CD14-positive monocyte (primary cell): ENCODE data around the gene TACC2. TPM values are rescaled to one million over a fixed set of nuclear protein-coding genes. Genes with fewer than 3 reads are reported as not detected.

ENCODE experiments used
- DNase-seq, 3 donors: peaks; one replicate each; pipeline ENCODE4 v3.0.0-alpha.2; 2011 to 2022
- H2AFZ ChIP-seq: 2 replicates; pipeline ENCODE4 v1.6.0; 2012; ENCODE audit warnings: mild to moderate bottlenecking, low read depth, low read length, inconsistent platforms; ENCODE audit not compliant: insufficient read depth, poor library complexity, severe bottlenecking
- H3K27ac ChIP-seq, 2 donors: 1 replicate in 1 of 2; 2 replicates in 1 of 2; pipeline ENCODE4 v1.5.1; 2012 to 2013; ENCODE audit warnings: low read length in 2 of 2, control low read depth in 1 of 2, inconsistent platforms in 1 of 2, low read depth in 1 of 2, mild to moderate bottlenecking in 1 of 2
- H3K27me3 ChIP-seq, 2 donors: one replicate each; pipeline versions ENCODE4 v1.6.0 to v1.6.1; 2011 to 2013; ENCODE audit warnings: low read length in 2 of 2; ENCODE audit not compliant: control insufficient read depth in 2 of 2, insufficient read depth in 2 of 2
- H3K36me3 ChIP-seq, 2 donors: replicated peaks in 1 of 2; 1 replicate in 1 of 2; 2 replicates in 1 of 2; pipeline versions ENCODE4 v1.5.1 to v1.6.1; 2012 to 2013; ENCODE audit warnings: low read length in 2 of 2, control low read depth in 1 of 2, inconsistent platforms in 1 of 2, mild to moderate bottlenecking in 1 of 2; ENCODE audit not compliant: insufficient read depth in 2 of 2, control insufficient read depth in 1 of 2
- H3K4me1 ChIP-seq, 2 donors: 1 replicate in 1 of 2; 2 replicates in 1 of 2; pipeline versions ENCODE4 v1.5.1 to v1.6.1; 2012 to 2013; ENCODE audit warnings: low read length in 2 of 2, control low read depth in 1 of 2, inconsistent platforms in 1 of 2, mild to moderate bottlenecking in 1 of 2, moderate library complexity in 1 of 2; ENCODE audit not compliant: insufficient read depth in 2 of 2, control insufficient read depth in 1 of 2
- H3K4me2 ChIP-seq: replicated peaks from 2 replicates; pipeline ENCODE3; 2012; ENCODE audit warnings: low read length, moderate library complexity, mild to moderate bottlenecking; ENCODE audit not compliant: poor library complexity, severe bottlenecking; ENCODE audit errors: extremely low read depth
- H3K4me3 ChIP-seq, 3 experiments: fragments of 200-600 bp in 1 of 3; sonication (generic) in 1 of 3; replicated peaks in 1 of 3; 1 replicate in 2 of 3; 2 replicates in 1 of 3; pipeline ENCODE4 v1.5.1; 2011 to 2013; ENCODE audit warnings: low read length in 3 of 3, mild to moderate bottlenecking in 3 of 3, control low read depth in 2 of 3, low read depth in 2 of 3, inconsistent platforms in 1 of 3, moderate library complexity in 1 of 3
- H3K79me2 ChIP-seq: 2 replicates; pipeline ENCODE4 v1.6.0; 2012; ENCODE audit warnings: mild to moderate bottlenecking, control low read depth, inconsistent platforms, low read length, moderate library complexity; ENCODE audit not compliant: insufficient read depth
- H3K9ac ChIP-seq: 2 replicates; pipeline ENCODE4 v1.6.0; 2017; ENCODE audit warnings: low read length, mild to moderate bottlenecking; ENCODE audit not compliant: insufficient read depth, poor library complexity, severe bottlenecking
- H3K9me3 ChIP-seq, 2 donors: replicated peaks in 1 of 2; 1 replicate in 1 of 2; 2 replicates in 1 of 2; pipeline versions ENCODE4 v1.5.1 to v1.6.1; 2012 to 2013; ENCODE audit warnings: low read length in 2 of 2, control low read depth in 1 of 2; ENCODE audit not compliant: control insufficient read depth in 1 of 2, insufficient read depth in 1 of 2
- H4K20me1 ChIP-seq: 2 replicates; pipeline ENCODE4 v1.6.0; 2012; ENCODE audit warnings: mild to moderate bottlenecking, low read length, control low read depth, moderate library complexity; ENCODE audit not compliant: insufficient read depth
- H3K27ac Mint-ChIP-seq, 7 donors: one replicate each; pipeline ENCODE4 v1.8.0; 2020; ENCODE audit warnings: mild to moderate bottlenecking in 7 of 7, mixed read lengths in 7 of 7, moderate library complexity in 6 of 7, inconsistent platforms in 2 of 7
- H3K27me3 Mint-ChIP-seq, 3 donors: one replicate each; pipeline ENCODE4 v1.8.0; 2021 to 2022; ENCODE audit warnings: low read depth in 3 of 3, mild to moderate bottlenecking in 3 of 3, mixed read lengths in 3 of 3, moderate library complexity in 3 of 3, inconsistent platforms in 1 of 3
- H3K36me3 Mint-ChIP-seq, 2 donors: one replicate each; pipeline ENCODE4 v1.8.0; 2020; ENCODE audit warnings: mixed read lengths in 2 of 2, inconsistent platforms in 1 of 2, mild to moderate bottlenecking in 1 of 2
- H3K4me1 Mint-ChIP-seq: one replicate; pipeline ENCODE4 v1.8.0; 2020; ENCODE audit warnings: mild to moderate bottlenecking, mixed read lengths
- H3K4me3 Mint-ChIP-seq, 2 donors: one replicate each; pipeline ENCODE4 v1.8.0; 2020; ENCODE audit warnings: mild to moderate bottlenecking in 2 of 2, mixed read lengths in 2 of 2, moderate library complexity in 1 of 2
- H3K9me3 Mint-ChIP-seq, 7 donors: one replicate each; pipeline ENCODE4 v1.8.0; 2020 to 2022; ENCODE audit warnings: mixed read lengths in 7 of 7, mild to moderate bottlenecking in 6 of 7, moderate library complexity in 6 of 7, inconsistent platforms in 2 of 7
- CTCF ChIP-seq: fragments of 200-600 bp; IDR thresholded peaks from one replicate; pipeline ENCODE4 v1.8.0; 2022; ENCODE audit warnings: antibody characterized with exemption, mild to moderate bottlenecking
- WGBS: methylation state at CpG from one replicate; pipeline ENCODE4 v1.1.5; 2013; ENCODE audit warnings: missing lambda C conversion rate; ENCODE audit not compliant: insufficient coverage; 5-methylcytosine and 5-hydroxymethylcytosine counted together
- intact Hi-C, 2 donors: fragments of 100-400 bp; cut with micrococcal nuclease; formaldehyde crosslinking; loops; one replicate each; pipeline versions ENCODE4 v1.15.0 to v1.15.1; 2023
- polyA plus RNA-seq, 3 donors: library from polyadenylated mRNA; depleted of rRNA in 1 of 3; unstranded in 2 of 3; stranded (reverse) in 1 of 3; fragments of 300-500 nt in 2 of 3; fragments of >200 nt in 1 of 3; fragmentation: Illumina TruSeq in 2 of 3; gene quantifications; 1 replicate in 2 of 3; 2 replicates in 1 of 3; pipeline ENCODE4 v1.2.3, GENCODE V29; 2012 to 2021

The TACC2 gene
- polyA plus RNA-seq, 3 donors: 0.03 TPM; not detected in 2

DNA sequence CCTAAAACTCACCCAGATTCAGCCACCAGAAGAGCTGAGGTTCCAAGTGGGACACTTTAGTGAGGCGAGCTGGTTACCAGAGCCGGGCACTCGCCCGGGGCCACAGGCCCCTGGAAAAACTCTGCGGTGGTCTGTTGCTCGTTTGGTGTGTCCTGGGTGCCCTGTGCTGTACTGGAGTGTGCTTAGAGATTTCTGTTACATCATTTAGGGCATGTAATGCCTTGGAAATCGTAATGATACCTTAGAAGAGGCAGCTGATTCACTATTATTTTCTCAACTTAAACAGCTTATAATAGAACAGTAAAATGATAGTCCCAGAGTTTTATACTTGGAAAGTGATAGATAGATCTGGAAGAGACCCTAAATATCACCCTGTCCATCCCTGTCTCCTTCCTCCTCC, 233.7 kb downstream of the TACC2 start:
- H3K4me2 ChIP-seq: no peak overlapping the region
- 100% methylated on average over 4 of the region's 7 CpGs for WGBS
- H3K4me3 ChIP-seq: no peak overlapping the region
- no peaks in the 10 kb centered on the region for H3K36me3 ChIP-seq
- no peaks in the 10 kb centered on the region for H3K9me3 ChIP-seq
- H3K27me3 ChIP-seq: no peaks in the 10 kb centered on the region
- no peaks in the 10 kb centered on the region for H4K20me1 ChIP-seq
- intact Hi-C loops: no loop called here
- H3K9me3 Mint-ChIP-seq: peaks cover 0 to 3% (median 0%) of the 10 kb centered on the region in 7 donors
- H3K4me1 ChIP-seq: no peaks in the 10 kb centered on the region
- no peak overlapping the region for H2AFZ ChIP-seq
- DNase-seq: no peak
- H3K79me2 ChIP-seq: no peaks in the 10 kb centered on the region
- no peak overlapping the region for H3K9ac ChIP-seq
- H3K36me3 Mint-ChIP-seq: no peaks in the 10 kb centered on the region
- no peak overlapping the region for H3K27ac ChIP-seq
- no peak overlapping the region for H3K27ac Mint-ChIP-seq
- no peaks in the 10 kb centered on the region for H3K4me1 Mint-ChIP-seq
- H3K27me3 Mint-ChIP-seq: peaks cover 2 to 22% (median 4%) of the 10 kb centered on the region in 3 donors
- TF ChIP-seq CTCF: no peak
- no peak overlapping the region for H3K4me3 Mint-ChIP-seq

GRCh38 chr10:122224159-122224558, 235.2 kb downstream of the TACC2 start:
- Mint-ChIP-seq H3K9me3 (peaks cover 0 to 4% (median 0%) of the 10 kb centered on the region in 7 donors), H3K36me3 (no peaks in the 10 kb centered on the region), H3K27me3 (peaks cover 2 to 22% (median 4%) of the 10 kb centered on the region in 3 donors), H3K4me3 (no peak overlapping the region), H3K27ac (no peak overlapping the region), H3K4me1 (no peaks in the 10 kb centered on the region)
- no peaks in the 10 kb centered on the region for H3K27me3 ChIP-seq
- no peak for DNase-seq
- H3K9ac ChIP-seq: no peak overlapping the region
- H2AFZ ChIP-seq: no peak overlapping the region
- no peak overlapping the region for H3K4me3 ChIP-seq
- no peaks in the 10 kb centered on the region for H4K20me1 ChIP-seq
- H3K9me3 ChIP-seq: no peaks in the 10 kb centered on the region
- intact Hi-C loops: no loop called here
- no peak overlapping the region for H3K4me2 ChIP-seq
- 98% methylated on average over 5 of the region's 9 CpGs for WGBS
- H3K27ac ChIP-seq: no peak overlapping the region
- H3K4me1 ChIP-seq: no peaks in the 10 kb centered on the region
- H3K36me3 ChIP-seq: no peaks in the 10 kb centered on the region
- TF ChIP-seq CTCF: no peak
- H3K79me2 ChIP-seq: no peaks in the 10 kb centered on the region
